ENCODE results near the gene LTC4S.
"Not testable (repeated sequence)": the region's sequence is repeated elsewhere in the genome, so short reads cannot be mapped to it uniquely, and the experiment has no call there.

The LTC4S gene

DNA sequence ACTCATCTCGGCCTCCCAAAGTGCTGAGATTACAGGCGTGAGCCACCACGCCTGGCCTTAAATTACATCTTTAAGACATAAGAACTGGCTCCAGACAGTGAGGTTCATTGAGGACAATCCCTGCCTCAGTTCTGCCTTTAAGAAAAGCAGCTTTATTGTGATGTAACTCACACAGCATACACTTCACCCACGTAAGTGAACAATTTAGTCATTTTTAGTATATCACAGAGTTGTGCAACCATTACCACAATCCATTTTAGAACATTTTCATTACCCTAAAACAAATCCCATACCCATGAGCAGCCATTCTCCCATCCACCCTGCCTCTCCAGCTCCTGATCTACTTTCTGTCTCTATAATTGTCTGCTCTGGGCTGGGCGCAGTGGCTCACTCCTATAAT, 24.0 kb upstream of the LTC4S start:
- no peak for DNase-seq (ENCODE audit: low read depth)

DNA sequence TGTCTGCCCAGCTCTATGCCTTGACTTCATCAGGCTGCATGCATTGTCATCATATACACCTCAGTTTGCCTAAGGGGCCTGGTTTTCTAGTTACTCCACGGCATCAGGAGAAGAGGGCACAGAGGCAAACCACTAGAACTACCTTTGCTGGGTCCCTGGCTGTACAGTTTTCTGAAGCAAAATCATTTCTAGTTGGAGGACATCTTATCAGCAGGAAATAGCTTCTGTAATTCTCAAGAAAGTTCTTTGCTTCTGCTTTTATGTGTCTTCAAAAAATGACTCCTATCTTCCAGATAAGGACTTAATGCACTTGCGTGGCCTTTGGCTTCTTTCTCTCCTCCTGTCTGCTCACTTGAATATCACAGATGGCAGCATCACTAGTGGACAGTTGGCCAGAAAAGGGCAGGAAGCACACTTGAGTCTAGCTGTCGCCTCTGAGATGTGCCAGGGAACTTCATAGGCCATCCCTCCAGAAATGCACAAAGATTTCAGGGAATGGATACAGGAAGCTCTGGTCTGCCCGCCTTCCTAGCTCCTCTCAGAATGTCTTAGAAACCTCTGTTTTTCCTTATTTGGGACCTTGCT, 22.4 kb upstream of the LTC4S start:
- DNase-seq (ENCODE audit: low read depth): no peak

DNA sequence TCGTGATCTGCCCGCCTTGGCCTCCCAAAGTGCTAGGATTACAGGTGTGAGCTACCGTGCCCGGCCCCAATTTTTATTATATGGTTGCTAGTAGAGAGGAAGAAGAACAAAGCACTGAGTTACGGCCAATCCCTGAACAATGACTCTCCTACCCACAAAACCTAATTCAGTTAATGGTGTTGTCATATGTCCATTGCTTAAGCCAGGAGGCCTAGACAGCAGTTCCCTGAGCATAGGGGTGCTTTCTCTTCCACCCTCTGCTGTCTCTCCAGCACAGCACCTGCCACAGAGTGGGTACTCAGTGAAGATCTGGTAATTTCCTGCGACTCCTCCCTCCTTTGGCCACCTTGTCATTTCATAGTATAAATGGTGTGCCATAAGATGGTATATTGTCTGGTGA, 21.4 kb upstream of the LTC4S start:
- DNase-seq (ENCODE audit: low read depth): no peak

DNA sequence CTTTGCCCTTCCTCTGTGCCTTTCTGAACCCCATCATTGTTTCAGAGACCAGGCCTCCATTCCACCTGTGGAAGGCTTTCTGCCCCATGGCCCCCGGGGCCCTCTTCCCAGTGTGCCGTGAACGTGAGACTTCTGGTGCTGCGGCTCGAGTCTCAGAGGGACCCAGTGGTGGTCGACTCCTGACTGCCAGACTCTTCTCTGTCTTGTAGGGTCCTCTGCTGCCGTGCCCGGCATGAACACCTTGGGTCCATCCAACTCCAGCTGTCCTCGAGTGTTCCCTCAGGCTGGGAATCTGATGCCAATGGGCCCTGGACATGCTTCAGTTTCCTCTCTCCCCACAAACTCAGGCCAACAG, 20.1 kb upstream of the LTC4S start:
- DNase-seq (ENCODE audit: low read depth): no peak

DNA sequence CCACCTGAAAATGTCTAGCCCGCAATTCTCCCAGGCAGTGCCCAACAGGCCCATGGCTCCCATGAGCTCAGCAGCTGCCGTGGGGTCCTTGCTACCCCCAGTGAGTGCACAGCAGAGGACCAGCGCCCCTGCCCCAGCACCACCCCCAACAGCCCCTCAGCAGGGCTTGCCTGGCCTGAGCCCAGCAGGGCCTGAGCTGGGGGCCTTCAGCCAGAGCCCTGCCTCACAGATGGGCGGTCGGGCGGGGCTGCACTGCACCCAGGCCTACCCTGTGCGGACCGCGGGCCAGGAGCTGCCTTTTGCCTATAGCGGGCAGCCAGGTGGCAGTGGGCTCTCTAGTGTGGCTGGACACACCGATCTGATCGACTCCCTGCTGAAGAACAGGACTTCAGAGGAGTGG, 19.3 kb upstream of the LTC4S start:
- no peak for DNase-seq (ENCODE audit: low read depth)

DNA sequence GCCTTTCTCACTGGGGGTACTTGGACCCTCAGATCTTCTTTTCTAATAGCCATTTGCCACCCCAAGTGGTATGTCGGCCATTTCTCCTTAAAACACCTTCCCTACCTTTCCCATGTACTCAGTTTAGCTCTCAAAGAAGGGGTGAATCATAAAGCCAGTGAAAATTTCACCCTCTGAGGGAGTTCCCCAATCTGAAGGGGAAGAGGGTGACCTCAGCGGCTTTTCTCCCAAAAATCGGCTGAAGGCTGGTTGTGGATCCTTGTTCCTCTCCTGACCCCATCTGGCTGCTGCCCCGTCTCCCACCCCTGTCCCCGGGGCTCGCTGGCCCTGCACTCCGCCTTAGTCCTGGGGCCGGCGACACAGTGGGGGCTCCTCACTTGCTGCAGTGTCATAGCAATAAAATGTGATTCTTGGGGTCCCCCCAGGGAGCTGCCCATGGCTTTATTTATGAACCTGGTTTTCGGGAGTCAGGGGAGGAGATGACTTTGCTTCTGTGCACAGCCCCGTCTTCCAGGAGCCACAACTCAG, 17.3 kb upstream of the LTC4S start:
- no peak for DNase-seq (ENCODE audit: low read depth)

DNA sequence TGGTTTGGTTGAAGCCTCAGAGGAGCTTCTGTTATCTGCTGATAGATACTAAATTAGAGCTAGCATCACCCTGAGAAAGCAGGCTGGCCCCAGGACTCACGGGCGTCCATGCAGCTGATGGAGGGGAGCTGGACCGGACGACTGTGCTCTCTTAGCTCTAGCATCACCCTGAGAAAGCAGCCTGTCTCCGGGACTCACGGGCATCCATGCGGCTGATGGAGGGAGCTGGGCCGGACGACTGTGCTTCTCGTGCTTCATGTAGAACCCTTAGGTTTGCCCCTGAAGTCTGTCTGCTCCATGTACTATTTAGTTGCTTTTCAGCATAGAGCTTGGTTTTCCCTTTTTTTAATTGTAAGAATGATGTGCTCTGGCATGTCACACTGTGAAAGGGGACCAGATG, 16.3 kb upstream of the LTC4S start:
- no peak for DNase-seq (ENCODE audit: low read depth)

DNA sequence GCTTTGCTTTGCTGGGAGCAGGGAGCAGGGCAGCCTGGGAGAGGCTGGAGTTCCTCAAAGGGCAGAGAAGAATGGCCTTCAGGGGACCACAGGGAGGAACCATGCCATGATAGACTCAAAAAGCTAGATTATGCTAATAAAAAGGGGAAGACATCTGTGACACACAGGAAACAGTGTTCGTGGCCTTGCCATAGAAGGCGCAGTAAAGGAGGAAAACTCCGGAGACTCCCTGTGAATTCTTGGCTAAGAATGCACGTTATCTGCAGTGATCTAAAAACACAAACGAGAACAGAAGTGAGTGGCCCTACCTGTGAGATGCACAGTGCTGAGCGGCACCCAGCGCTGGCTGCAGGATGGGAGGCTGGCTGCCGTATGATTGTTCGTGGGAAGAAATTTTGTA, 15.9 kb upstream of the LTC4S start:
- DNase-seq (ENCODE audit: low read depth): no peak

DNA sequence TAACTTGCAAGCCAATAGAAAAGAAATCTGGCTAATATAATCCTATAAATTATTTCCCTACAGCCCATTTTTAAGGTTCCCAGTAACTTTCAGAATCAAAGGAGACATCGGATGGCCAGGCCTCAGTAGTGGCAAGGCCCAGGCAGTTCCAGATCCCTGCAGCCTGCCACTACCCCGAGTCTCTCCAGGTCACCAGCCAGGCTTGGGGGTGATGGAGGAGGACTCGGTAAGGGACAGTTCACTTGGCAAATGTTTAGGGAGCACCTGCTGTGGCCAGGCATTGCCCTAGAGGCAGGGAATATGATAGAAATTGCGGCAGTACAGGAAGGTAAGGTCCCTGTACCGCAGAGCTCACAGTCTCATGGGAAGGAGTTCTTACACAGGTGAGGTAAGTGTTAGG, 15.2 kb upstream of the LTC4S start:
- no peak for DNase-seq (ENCODE audit: low read depth)

DNA sequence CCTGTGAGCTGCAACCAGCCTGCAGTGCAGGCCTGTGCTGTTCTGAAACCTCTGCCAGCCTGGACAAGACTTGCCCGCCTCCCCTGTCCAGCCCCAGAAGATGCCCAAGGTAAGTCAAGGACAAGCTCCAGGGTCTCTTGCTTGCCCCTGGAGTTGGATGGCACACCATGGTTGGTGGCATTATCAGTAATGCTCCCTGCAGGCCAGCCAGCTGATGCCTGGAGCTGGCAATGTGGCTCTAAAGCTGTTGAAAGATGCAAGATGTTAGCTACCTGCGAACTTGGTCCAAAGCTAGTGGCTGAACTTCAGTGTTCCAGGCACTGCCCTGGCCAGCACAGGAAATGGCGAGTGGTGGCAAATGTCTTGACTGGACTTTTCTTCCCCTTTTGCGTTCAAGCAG, 14.0 kb upstream of the LTC4S start:
- DNase-seq (ENCODE audit: low read depth): no peak

DNA sequence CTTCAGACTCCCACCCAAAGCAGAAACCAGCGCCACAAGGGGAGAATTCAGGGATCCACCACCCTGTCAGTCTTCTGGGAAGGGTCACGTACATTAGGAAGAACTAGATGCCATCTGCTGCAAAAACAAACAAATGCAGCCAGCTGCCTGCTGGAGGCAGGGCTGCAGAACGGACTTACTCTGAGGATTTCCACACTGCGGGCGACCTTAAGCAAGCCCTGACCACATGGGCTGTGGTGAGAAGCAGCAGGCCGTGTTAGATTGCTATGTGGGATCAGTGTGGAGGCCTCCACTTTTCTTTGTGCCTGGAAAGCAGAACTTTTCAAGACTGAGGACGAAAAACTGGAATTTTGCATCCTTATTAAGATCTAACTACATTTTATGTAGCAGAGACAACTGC, 13.4 kb upstream of the LTC4S start:
- no peak for DNase-seq (ENCODE audit: low read depth)

DNA sequence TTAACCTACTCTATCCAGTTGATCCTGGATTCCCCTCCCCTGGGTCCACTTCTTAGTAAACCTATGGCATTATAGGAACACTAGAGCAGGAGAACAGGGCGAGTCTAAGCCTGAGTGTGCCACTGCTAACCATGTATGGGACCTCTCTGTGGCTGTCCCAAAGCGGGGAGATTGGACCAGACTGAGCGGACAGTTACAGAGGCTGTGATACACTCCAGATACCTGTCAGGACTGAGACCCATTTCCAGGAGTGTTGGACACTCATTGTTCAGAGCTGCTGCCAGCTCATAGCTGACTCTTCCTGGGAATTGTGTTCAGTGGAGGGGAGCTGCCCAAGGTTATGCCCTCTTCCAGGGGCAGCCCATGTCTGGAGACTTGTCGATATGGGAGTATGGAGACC, 11.9 kb upstream of the LTC4S start:
- no peak for DNase-seq (ENCODE audit: low read depth)

DNA sequence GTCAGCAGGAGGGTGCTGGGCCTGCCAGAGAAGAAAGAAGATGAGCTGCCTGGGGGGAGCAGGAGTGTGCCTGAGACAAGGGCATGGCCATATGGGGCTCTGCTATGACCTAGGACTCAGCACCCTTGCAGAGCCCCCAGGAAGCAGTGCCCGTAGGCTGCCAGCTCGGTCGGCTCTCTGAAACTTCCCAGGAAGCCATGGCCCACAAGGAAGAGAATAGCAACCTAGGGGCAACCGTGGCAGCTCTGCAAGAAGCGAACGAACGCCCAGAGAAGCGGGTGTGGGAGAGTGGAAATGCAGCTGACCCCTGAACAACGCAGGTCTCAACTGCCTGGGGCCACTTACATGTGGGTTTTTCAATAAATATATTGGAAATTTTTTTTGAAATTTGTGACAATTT, 10.7 kb upstream of the LTC4S start:
- no peak for DNase-seq (ENCODE audit: low read depth)

DNA sequence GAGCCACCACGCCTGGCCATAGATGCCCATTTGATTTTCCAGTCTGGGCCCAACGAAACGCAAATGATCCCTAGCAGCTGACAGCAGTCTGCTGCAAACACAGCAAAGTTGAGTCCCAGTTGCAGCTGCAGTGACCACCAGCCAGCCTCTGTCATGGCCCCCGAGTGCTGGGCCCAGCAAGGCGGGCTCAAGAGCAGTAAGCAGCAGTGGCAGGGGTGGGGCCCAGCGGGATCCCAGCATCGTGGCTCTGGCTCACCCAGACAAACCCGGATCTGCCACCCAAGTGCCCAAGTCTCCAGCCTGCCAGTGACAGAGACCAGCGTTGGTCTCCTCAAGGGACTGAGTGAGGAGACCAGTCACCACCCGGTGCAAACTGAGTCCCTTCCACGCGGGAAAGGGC, 6.9 kb upstream of the LTC4S start:
- no peak for DNase-seq (ENCODE audit: low read depth)

DNA sequence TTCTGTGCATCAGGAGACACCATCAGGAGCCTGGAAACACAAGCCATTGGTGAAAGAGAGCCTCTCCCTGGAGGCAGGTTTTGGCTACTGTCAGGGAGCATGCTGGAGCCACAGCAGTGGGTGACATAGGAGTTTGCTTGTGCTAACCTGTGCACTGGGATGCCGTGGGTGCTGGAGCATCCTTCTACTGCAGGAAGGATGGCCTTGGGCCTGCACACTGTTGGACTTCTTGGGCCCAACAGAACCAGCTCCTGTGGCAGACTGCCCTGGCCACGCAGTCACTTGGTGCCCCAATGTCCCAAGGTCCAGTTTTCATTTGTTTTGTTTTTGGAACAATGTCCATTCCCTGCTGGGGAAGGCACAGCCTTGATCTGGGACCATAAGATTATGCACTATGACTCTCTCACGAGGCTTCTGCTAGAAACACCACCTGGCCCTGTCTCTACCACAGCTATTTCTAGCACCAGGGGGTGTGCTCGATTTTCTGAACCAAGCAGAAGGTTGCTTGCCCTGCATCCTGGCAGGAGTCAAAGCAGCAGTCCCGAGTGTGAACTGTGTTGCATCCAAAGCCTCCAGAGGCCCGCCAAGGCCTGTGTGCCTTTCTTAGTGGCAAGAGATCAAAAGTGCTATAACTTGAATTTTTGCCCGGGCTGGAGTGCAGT, 5.5 kb upstream of the LTC4S start:
- no peak for DNase-seq (ENCODE audit: low read depth)

DNA sequence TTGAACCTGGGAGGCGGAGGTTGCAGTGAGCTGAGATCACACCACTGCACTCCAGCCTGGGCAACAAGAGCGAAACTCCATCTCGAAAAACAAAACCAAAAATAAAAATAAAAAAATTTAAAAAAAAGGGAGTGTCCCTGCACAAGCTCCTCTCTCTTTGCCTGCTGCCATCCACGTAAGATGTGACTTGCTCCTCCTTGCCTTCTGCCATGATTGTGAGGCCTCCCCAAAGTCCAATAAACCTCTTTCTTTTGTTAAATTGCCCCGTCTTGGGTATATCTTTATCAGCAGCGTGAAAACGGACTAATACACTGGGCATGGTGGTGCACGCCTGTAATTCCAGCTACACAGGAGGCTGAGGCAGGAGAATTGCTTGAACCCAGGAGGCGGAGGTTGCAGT, 4.5 kb upstream of the LTC4S start:
- DNase-seq (ENCODE audit: low read depth): not testable (repeated sequence)

DNA sequence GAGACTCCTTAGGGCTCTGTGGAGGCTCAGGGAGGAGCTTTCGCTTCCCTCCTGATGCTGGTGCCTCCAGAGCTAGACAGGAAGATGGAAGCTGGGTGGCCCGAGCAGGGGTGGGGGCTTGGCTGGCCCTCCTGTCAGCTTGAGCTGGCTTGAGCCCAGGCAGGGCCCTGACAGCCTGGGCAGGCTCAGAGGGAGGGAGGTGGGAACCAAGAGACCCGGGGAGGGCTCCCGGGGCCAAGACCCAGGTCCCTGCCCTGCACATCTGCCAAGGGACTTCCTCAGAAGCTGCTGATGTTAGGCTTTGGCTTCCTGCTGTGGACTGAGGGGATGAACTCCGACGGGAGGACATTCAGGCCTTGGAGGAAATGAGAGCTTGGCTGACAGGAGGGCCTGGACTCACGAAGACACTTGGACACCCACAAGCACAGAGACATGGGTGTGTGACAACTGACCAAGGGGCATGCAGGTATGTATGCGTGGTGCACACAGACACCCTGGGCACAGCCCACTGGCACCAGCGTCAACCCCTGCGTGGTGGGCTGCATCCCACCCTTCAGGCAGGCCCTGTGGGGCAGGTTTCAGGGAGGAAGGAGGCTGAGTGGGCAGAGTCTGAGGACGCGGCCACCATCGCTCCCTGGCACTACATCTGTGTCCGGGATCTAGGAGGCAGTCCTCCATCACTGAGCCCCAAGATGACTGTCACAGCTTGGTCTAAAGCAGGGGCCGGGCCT, 1.7 kb upstream of the LTC4S start:
- DNase-seq (ENCODE audit: low read depth): no peak

DNA sequence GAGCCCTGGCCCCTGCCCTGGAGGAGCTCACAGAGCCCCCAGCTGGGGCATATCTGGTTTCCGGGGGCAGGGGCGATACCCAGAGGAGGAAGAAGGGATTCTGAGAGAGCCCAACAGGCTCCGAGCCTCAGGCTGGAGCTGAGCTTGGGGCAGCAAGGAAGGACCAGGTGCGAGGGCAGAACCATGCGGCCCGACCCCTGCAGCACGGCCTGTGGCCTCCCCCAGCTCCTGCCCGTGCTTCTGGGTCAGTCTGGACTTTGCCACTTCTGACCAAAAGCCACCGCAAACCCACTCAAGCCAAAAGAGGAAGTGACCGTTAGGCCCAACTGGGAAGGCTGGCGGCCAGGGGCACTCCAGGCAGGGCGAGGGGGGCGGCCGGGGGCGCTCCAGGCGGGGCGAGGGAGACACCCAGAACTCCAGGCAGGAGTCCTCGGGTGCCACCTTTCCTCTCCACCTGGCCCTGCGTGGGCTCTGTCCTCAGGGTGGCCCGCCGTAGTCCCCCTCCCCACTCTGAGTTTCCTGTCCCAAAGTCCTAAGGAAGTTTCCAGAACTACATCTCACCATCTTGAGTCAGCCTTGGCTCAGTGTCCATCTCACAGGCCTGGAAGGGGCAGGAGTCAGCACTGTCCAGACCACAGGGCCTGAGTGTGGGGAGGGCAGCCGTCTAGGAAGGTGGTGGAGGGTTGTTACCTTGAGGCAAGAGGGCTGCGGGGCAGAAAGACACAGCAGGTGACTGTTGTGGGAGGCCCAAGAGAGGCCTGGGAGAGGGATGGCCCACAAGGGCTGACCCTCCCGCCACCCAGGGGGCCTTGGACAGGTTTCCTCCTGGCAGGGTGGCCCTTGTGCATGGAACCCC, 946 bp upstream of the LTC4S start:
- DNase-seq (ENCODE audit: low read depth): no peak

DNA sequence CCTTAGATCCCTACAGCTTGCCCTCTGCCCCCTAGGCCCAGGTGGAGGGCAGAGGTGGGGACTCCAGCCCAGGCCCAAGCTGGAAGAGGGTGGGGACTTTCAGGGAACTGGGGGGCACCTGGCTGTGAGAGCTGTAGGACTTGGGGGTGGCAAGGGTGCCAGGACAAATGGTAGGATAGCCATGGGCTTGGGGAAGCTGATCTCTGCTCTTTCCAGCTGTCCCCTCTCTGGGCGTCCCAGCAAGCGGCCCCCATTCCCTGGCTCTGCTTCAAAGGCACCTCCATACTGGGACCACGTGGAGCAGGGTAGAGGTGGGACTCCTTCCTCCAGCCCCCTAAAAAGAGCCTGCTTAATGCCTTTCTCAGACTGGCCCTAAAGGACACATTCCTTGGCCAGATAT, 385 bp downstream of the LTC4S start:
- DNase-seq (ENCODE audit: low read depth): no peak

DNA sequence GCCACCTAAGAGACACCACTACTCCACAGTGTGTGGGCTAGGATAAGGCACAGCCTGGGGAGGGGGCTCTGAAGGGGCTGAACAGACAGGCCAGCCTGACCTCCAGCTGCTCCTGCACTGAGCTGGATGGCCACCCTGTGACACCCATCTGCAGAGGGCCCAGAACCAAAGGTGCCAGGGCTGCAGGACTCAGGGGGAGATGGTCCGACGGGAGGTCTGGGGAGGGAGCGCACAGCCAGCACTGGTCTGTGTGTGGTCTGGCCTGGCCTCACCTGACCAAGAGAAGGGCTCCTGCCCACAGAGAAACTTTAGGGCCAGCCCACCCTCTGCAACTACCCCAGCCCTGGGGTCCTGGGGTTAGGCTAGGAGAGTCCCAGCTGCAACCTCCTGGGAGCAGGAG, 789 bp downstream of the LTC4S start:
- no peak for DNase-seq (ENCODE audit: low read depth)

DNA sequence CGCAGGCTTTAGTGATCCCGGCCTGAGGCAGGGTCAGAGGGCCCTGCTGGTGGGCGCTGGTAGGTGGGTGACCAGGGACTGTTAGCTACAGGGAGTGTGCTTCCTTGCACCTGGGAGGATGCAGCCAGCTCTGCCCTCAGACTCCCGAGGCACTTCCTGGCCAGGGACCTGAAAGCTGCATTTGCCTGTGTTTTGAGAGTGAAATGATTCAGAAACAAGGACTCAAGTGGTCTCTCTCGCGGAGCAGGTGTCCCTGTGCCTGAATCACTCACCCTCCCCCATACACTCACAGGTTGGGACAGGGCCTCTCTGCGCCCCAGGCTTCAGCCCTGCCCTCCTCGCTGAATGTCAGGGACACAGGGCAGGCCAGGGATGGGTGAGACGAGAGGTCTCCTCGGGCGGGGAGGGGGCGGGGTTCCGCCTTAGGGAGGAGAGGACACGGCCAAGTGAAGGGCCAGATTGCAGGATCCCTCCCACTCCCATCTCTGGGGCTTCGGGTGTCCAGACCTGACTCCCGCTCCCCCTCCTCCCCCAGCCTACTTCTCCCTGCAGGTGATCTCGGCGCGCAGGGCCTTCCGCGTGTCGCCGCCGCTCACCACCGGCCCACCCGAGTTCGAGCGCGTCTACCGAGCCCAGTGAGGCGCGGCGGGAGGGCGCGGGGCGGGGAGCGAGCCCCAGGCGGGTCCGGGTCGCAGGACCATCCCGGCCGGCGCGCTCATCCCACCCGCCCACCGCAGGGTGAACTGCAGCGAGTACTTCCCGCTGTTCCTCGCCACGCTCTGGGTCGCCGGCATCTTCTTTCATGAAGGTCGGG, 1.5 kb downstream of the LTC4S start:
- DNase-seq (ENCODE audit: low read depth): no peak

Measured in EH (cell line).